Sigmoid colon (tissue), 7 donors: ENCODE measurements around the gene FASN. TPM values are rescaled to one million over a fixed set of nuclear protein-coding genes. Genes with fewer than 3 reads are reported as not detected.

ENCODE experiments used
- DNase-seq: peaks from one replicate; pipeline ENCODE4 v3.0.0-alpha.2; 2019
- H3K27ac ChIP-seq, 4 donors: fragments of 200-600 bp; sonication (generic); one replicate each; pipeline ENCODE4 v1.5.1; 2016 to 2019; ENCODE audit warnings: mild to moderate bottlenecking in 1 of 4
- H3K27me3 ChIP-seq, 3 donors: fragments of 200-600 bp; sonication (generic); one replicate each; pipeline ENCODE4 v1.5.1; 2019; ENCODE audit warnings: mild to moderate bottlenecking in 1 of 3
- H3K36me3 ChIP-seq, 4 donors: fragments of 200-600 bp; sonication (generic); one replicate each; pipeline ENCODE4 v1.5.1; 2016 to 2019
- H3K4me1 ChIP-seq, 4 donors: fragments of 200-600 bp; sonication (generic); one replicate each; pipeline ENCODE4 v1.5.1; 2017 to 2019
- H3K4me3 ChIP-seq, 4 donors: fragments of 200-600 bp; sonication (generic); one replicate each; pipeline ENCODE4 v1.5.1; 2017 to 2019; ENCODE audit warnings: mild to moderate bottlenecking in 2 of 4, moderate library complexity in 1 of 4
- H3K9me3 ChIP-seq, 4 donors: fragments of 200-600 bp in 3 of 4; sonication (generic) in 3 of 4; one replicate each; pipeline versions ENCODE4 v1.5.1 to v1.6.1; 2013 to 2019
- EP300 ChIP-seq, 4 donors: sonication (generic); formaldehyde crosslinking; IDR thresholded peaks; one replicate each; pipeline ENCODE4 v1.6.1; 2017; ENCODE audit warnings: antibody characterized with exemption in 4 of 4
- POLR2A ChIP-seq, 2 donors: fragments of 450-650 bp; IDR thresholded peaks; one replicate each; pipeline ENCODE4 v1.6.1; 2016; ENCODE audit warnings: antibody characterized with exemption in 2 of 2, mild to moderate bottlenecking in 2 of 2, moderate library complexity in 2 of 2
- POLR2AphosphoS5 ChIP-seq, 4 donors: sonication (generic); formaldehyde crosslinking; IDR thresholded peaks; one replicate each; pipeline ENCODE4 v1.6.1; 2017; ENCODE audit warnings: antibody characterized with exemption in 4 of 4
- WGBS, 2 donors: extraction: QIAGEN DNeasy Blood & Tissue Kit; methylation state at CpG; one replicate each; pipeline ENCODE4 v1.1.7; 2013; 5-methylcytosine and 5-hydroxymethylcytosine counted together
- intact Hi-C: fragments of 100-400 bp; cut with DNase I; formaldehyde crosslinking; loops from one replicate; pipeline ENCODE4 v1.15.1; 2023
- polyA plus RNA-seq, 3 donors: library from polyadenylated mRNA; stranded (reverse); fragments of 200-250 nt; gene quantifications; one replicate each; pipeline ENCODE4 v1.2.3, GENCODE V29; 2013
- total RNA-seq, 4 donors: library from RNA; depleted of rRNA; stranded (reverse); fragments of >200 nt; gene quantifications; one replicate each; pipeline ENCODE4 v1.1.0, GENCODE V29; 2016
- TF ChIP-seq, protein P1 (sequence below), 4 experiments: fragments of 450-650 bp in 3 of 4; fragments of 200-600 bp in 1 of 4; IDR thresholded peaks; one replicate each; pipeline ENCODE4 v1.5.1; 2016 to 2019; ENCODE audit warnings: antibody characterized with exemption in 4 of 4, mild to moderate bottlenecking in 3 of 4, moderate library complexity in 2 of 4
- donor health status: healthy with polysubstance abuse.
- donor health status: Bipolar disorder and iron deficiency.
- donor health status: healthy.

Gene FASN
- total and polyA plus RNA-seq, 7 donors, result 12.7 to 152 (median 18.0) TPM

DNA sequence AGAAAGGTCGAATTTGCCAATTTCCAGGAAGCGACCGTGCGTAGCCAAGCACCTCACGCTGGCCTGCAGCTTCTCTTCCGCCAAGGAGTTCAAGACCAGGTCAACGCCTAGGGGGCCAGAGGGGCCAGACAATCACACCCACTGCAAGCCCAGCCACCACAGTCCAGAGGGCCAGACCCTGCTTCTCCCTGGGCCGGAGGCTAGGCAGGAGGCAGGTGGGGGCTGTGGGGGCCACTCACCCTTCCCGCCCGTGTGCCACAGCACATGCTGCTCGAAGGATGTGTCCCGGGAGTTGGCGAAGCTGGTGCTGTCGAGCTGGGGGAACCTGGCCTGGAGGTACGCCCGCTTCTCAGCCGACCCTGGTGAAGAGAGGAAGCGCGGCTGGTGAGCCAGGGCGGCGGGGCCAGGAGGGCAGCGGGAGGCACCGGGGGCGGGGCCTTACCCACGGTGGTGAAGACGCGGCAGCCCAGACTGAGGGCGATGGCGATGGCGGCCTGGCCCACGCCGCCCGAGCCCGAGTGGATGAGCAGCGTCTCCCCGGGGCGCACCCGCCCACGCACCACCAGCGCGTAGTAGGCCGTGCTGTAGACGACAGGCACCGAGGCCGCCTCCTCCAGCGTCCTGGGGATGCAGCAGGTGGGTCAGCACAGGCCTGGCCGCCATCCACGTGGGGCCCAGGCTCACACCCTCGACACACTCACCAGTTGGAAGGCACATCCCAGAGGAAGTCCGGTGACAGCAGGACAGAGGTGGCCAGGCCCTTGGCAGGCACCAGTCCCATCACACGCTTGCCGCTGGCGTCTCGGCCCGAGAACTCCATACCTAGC lies 14.3 kb downstream of the FASN start:
- no peaks in the 10 kb centered on the region for H3K9me3 ChIP-seq
- H3K36me3 ChIP-seq, result peaks cover 70 to 100% (median 92%) of the 10 kb centered on the region in 4 donors
- H3K4me1 ChIP-seq, result no peaks in the 10 kb centered on the region
- intact Hi-C loops, result no loop called here
- no peak overlapping the region for H3K27ac ChIP-seq
- TF ChIP-seq POLR2A (IDR thresholded peaks at IDR 0.05) (no peak), POLR2AphosphoS5 (IDR thresholded peaks at IDR 0.05) (no peak), EP300 (IDR thresholded peaks at IDR 0.05) (no peak)
- TF ChIP-seq, protein P1, sequence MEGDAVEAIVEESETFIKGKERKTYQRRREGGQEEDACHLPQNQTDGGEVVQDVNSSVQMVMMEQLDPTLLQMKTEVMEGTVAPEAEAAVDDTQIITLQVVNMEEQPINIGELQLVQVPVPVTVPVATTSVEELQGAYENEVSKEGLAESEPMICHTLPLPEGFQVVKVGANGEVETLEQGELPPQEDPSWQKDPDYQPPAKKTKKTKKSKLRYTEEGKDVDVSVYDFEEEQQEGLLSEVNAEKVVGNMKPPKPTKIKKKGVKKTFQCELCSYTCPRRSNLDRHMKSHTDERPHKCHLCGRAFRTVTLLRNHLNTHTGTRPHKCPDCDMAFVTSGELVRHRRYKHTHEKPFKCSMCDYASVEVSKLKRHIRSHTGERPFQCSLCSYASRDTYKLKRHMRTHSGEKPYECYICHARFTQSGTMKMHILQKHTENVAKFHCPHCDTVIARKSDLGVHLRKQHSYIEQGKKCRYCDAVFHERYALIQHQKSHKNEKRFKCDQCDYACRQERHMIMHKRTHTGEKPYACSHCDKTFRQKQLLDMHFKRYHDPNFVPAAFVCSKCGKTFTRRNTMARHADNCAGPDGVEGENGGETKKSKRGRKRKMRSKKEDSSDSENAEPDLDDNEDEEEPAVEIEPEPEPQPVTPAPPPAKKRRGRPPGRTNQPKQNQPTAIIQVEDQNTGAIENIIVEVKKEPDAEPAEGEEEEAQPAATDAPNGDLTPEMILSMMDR (IDR thresholded peaks at IDR 0.05), result no peak
- H3K27me3 ChIP-seq, result no peaks in the 10 kb centered on the region
- WGBS, 2 donors, result 93 to 94% methylated on average over 55 of the region's 55 CpGs
- DNase-seq, result no peak
- no peak overlapping the region for H3K4me3 ChIP-seq

DNA sequence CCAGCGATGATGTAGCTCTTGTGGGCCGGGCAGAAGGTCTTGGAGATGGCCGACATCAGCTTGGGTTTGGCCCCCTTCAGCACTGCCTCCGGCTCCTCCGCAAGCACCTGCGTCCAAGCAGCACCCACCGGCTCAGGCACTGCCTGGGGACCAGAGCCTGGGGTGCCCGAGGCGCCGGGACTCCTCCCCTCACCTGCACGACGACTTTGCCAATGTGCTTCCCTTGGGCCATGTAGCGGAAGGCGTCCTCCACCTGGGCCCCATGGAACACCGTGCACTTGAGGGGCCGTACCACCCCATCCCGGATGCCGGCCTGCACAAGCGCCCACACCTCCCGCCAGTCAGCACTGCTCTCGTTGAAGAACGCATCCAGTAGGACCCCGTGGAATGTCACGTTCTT lies 15.0 kb downstream of the FASN start:
- Histone ChIP-seq H3K4me3 (no peak overlapping the region), H3K27ac (no peak overlapping the region), H3K27me3 (no peaks in the 10 kb centered on the region), H3K36me3 (peaks cover 63 to 98% (median 84%) of the 10 kb centered on the region in 4 donors), H3K4me1 (no peaks in the 10 kb centered on the region), H3K9me3 (no peaks in the 10 kb centered on the region)
- intact Hi-C loops, result no loop called here
- no peak for DNase-seq
- 94 to 96% methylated on average over 24 of the region's 24 CpGs for WGBS, 2 donors
- no peak for TF ChIP-seq POLR2AphosphoS5 (IDR thresholded peaks at IDR 0.05)

DNA sequence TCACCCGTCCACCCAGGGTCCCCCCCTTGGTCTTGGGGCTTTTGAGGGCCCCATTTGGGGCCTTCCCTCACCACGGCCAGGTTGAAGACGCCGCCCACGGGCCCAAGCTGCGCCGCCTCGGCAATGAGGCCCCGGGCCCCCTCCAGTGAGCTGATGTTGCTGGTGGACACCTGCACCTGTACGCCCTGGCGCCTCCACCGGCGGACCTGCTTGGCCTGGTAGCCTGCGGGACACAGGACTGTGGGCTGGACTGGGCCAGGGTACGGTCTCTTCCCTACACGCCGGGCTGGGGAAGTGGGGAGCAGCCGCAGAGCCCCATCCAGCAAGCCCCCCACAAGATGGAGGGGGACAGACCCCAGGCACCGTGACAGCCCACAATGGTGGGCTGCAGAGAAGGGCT lies 15.6 kb downstream of the FASN start:
- no peak for DNase-seq
- Histone ChIP-seq H3K27me3 (no peaks in the 10 kb centered on the region), H3K27ac (no peak overlapping the region), H3K9me3 (no peaks in the 10 kb centered on the region), H3K4me3 (no peak overlapping the region), H3K4me1 (no peaks in the 10 kb centered on the region), H3K36me3 (peaks cover 57 to 92% (median 79%) of the 10 kb centered on the region in 4 donors)
- intact Hi-C loops, result no loop called here
- TF ChIP-seq POLR2AphosphoS5 (IDR thresholded peaks at IDR 0.05) (no peak), POLR2A (IDR thresholded peaks at IDR 0.05) (no peak), EP300 (IDR thresholded peaks at IDR 0.05) (no peak)
- TF ChIP-seq, protein P1 (IDR thresholded peaks at IDR 0.05), result no peak
- WGBS, 2 donors, result 94% methylated on average over 19 of the region's 19 CpGs

DNA sequence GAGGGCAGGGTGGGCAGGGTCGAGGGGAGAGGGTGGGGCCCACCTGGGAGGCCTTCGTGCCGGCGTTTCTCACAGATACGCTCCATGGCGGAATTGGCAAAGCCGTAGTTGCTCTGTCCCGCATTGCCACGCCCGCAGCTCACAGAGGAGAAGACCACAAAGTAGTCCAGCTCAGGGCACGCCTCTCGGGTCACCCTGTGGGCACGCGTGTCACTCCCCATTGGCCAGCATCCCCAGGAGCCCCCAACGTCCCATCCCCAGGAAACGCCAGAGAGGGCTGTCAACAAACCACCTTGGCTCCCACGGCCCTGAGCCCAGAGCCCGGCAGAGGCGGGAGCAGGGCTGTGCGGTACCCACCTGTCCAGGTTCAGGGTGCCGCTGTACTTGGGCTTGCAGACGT lies 16.1 kb downstream of the FASN start:
- no peak for DNase-seq
- TF ChIP-seq, protein P1 (IDR thresholded peaks at IDR 0.05), result no peak
- H3K27me3 ChIP-seq, result no peaks in the 10 kb centered on the region
- no peaks in the 10 kb centered on the region for H3K9me3 ChIP-seq
- WGBS, 2 donors, result 91 to 92% methylated on average over 22 of the region's 22 CpGs
- H3K36me3 ChIP-seq, result peaks cover 54 to 87% (median 75%) of the 10 kb centered on the region in 4 donors
- H3K4me3 ChIP-seq, result no peak overlapping the region
- no peaks in the 10 kb centered on the region for H3K4me1 ChIP-seq
- intact Hi-C loops, result no loop called here
- H3K27ac ChIP-seq, result no peak overlapping the region

DNA sequence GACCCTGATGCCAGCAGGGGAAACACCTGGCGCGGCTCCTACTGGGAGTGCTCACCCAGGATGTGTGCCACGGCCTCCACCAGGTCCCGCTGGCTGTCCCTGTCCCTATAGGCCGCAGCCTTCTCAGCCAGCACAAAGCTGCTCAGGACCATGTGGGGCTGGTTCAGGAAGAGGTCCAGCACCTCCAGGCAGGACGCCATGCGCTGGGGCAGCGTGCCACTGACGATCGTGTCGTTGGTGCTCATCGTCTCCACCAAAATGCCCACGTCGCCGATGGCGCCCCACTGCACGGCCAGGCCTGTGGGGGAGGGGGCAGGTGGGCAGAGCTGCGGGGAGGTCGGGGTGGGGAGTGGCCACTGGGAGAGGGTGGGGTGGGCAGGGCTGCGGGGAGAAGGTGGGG lies 16.5 kb downstream of the FASN start:
- DNase-seq, result no peak
- no peaks in the 10 kb centered on the region for H3K27me3 ChIP-seq
- no peaks in the 10 kb centered on the region for H3K4me1 ChIP-seq
- TF ChIP-seq EP300 (IDR thresholded peaks at IDR 0.05) (no peak), POLR2A (IDR thresholded peaks at IDR 0.05) (no peak), POLR2AphosphoS5 (IDR thresholded peaks at IDR 0.05) (no peak)
- TF ChIP-seq, protein P1 (IDR thresholded peaks at IDR 0.05), result no peak
- no peak overlapping the region for H3K4me3 ChIP-seq
- 93 to 94% methylated on average over 20 of the region's 20 CpGs for whole genome bisulfite sequencing, 2 donors
- H3K27ac ChIP-seq, result no peak overlapping the region
- H3K9me3 ChIP-seq, result no peaks in the 10 kb centered on the region
- intact Hi-C loops, result no loop called here
- peaks cover 54 to 83% (median 70%) of the 10 kb centered on the region in 4 donors for H3K36me3 ChIP-seq
